GM23338 (cell line): ENCODE results near the gene GJB5. TPM values are rescaled to one million over a fixed set of nuclear protein-coding genes. Genes with fewer than 3 reads are reported as not detected.

Experiments
- ATAC-seq: fragments of 200-7000 bp; cut with Tn5 transposase; 3 replicates; pipeline ENCODE4 v1.9.1; 2020
- DNase-seq: peaks from one replicate; pipeline ENCODE4 v3.0.0-alpha.2; 2015; ENCODE audit warnings: low spot score
- H2AFZ ChIP-seq: fragments of 200-600 bp; sonication (generic); 2 replicates; pipeline ENCODE4 v1.8.0; 2016; ENCODE audit warnings: antibody characterized with exemption, mild to moderate bottlenecking, moderate library complexity
- H3F3A ChIP-seq: fragments of 200-600 bp; sonication (generic); replicated peaks from 2 replicates; pipeline ENCODE4 v1.8.0; 2017; ENCODE audit warnings: antibody characterized with exemption, mixed run types, low read depth
- H3K27ac ChIP-seq: fragments of 200-600 bp; sonication (generic); 2 replicates; pipeline ENCODE4 v1.6.1; 2016; ENCODE audit warnings: low read depth
- H3K27me3 ChIP-seq: fragments of 200-600 bp; sonication (generic); 2 replicates; pipeline ENCODE4 v1.8.0; 2016; ENCODE audit warnings: mild to moderate bottlenecking, mixed run types, moderate library complexity; ENCODE audit not compliant: insufficient read depth
- H3K36me3 ChIP-seq: fragments of 200-600 bp; sonication (generic); 2 replicates; pipeline ENCODE4 v1.8.0; 2016; ENCODE audit warnings: mild to moderate bottlenecking; ENCODE audit not compliant: insufficient read depth
- H3K4me1 ChIP-seq: fragments of 200-600 bp; sonication (generic); 2 replicates; pipeline ENCODE4 v1.8.0; 2016; ENCODE audit warnings: mild to moderate bottlenecking, moderate library complexity; ENCODE audit not compliant: insufficient read depth
- H3K4me2 ChIP-seq: fragments of 200-600 bp; sonication (generic); 2 replicates; pipeline ENCODE4 v1.7.1; 2017; ENCODE audit warnings: mixed run types
- H3K4me3 ChIP-seq: fragments of 200-600 bp; sonication (generic); 2 replicates; pipeline ENCODE4 v1.6.1; 2016; ENCODE audit warnings: mixed run types
- H3K79me2 ChIP-seq: fragments of 200-600 bp; sonication (generic); replicated peaks from 2 replicates; pipeline ENCODE4 v1.8.0; 2017; ENCODE audit warnings: mild to moderate bottlenecking; ENCODE audit not compliant: insufficient read depth
- H3K9me2 ChIP-seq: fragments of 200-600 bp; sonication (generic); 2 replicates; pipeline ENCODE4 v1.8.0; 2017; ENCODE audit not compliant: insufficient read depth
- H4K20me1 ChIP-seq: fragments of 200-600 bp; sonication (generic); replicated peaks from 2 replicates; pipeline ENCODE4 v1.8.0; 2017; ENCODE audit warnings: mild to moderate bottlenecking; ENCODE audit not compliant: insufficient read depth
- H3K27ac Mint-ChIP-seq: 2 replicates; pipeline ENCODE4 v1.8.0; 2020; ENCODE audit warnings: inconsistent platforms, mild to moderate bottlenecking, moderate library complexity, mixed read lengths
- H3K27me3 Mint-ChIP-seq: 3 replicates; pipeline ENCODE4 v1.8.0; 2022; ENCODE audit warnings: low read depth, mild to moderate bottlenecking, moderate library complexity, mixed read lengths, inconsistent platforms; ENCODE audit not compliant: insufficient read depth, poor library complexity
- H3K36me3 Mint-ChIP-seq: 3 replicates; pipeline ENCODE4 v1.8.0; 2021; ENCODE audit warnings: low read depth, mild to moderate bottlenecking, inconsistent platforms, moderate library complexity, mixed read lengths
- H3K4me1 Mint-ChIP-seq: 3 replicates; pipeline ENCODE4 v1.8.0; 2020; ENCODE audit warnings: mild to moderate bottlenecking, inconsistent platforms, mixed read lengths
- H3K4me3 Mint-ChIP-seq: 3 replicates; pipeline ENCODE4 v1.8.0; 2021; ENCODE audit warnings: moderate library complexity, mild to moderate bottlenecking, inconsistent platforms, mixed read lengths
- H3K9me3 Mint-ChIP-seq: 3 replicates; pipeline ENCODE4 v1.8.0; 2020; ENCODE audit warnings: moderate library complexity, mild to moderate bottlenecking, inconsistent platforms, mixed read lengths
- CREB1 ChIP-seq: fragments of 250-450 bp; sonication (Bioruptor Pico); IDR thresholded peaks from 2 replicates; pipeline ENCODE4 v1.5.0; 2020; ENCODE audit warnings: low read depth, mild to moderate bottlenecking, moderate library complexity
- CTCF ChIP-seq, 2 experiments: fragments of 200-600 bp in 1 of 2; sonication (generic) in 1 of 2; conservative IDR thresholded peaks; 2 replicates each; pipeline versions ENCODE4 v1.5.1 to v1.6.1; 2016 to 2017; ENCODE audit warnings: antibody characterized with exemption in 2 of 2, low read depth in 2 of 2, mild to moderate bottlenecking in 2 of 2, moderate library complexity in 1 of 2
- ETS1 ChIP-seq: IDR thresholded peaks from 2 replicates; pipeline ENCODE4 v1.6.1; 2016; ENCODE audit warnings: antibody characterized with exemption
- EZH2 ChIP-seq: fragments of 200-600 bp; sonication (generic); IDR thresholded peaks from one replicate; pipeline ENCODE4 v1.8.0; 2017; ENCODE audit warnings: antibody characterized with exemption, mild to moderate bottlenecking, low read depth; ENCODE audit not compliant: unreplicated experiment
- EZH2phosphoT487 ChIP-seq: fragments of 200-600 bp; sonication (generic); IDR thresholded peaks from one replicate; pipeline ENCODE4 v1.8.1; 2018; ENCODE audit warnings: antibody characterized with exemption; ENCODE audit not compliant: unreplicated experiment
- JUNB ChIP-seq: IDR thresholded peaks from one replicate; pipeline ENCODE4 v1.6.1; 2016; ENCODE audit warnings: antibody characterized with exemption; ENCODE audit not compliant: unreplicated experiment
- NANOG ChIP-seq: IDR thresholded peaks from 2 replicates; pipeline ENCODE4 v1.6.1; 2016; ENCODE audit warnings: antibody characterized with exemption, borderline replicate concordance
- POLR2AphosphoS5 ChIP-seq: IDR thresholded peaks from 2 replicates; pipeline ENCODE4 v1.6.1; 2016; ENCODE audit warnings: antibody characterized with exemption, low read depth
- STAT1 ChIP-seq: IDR thresholded peaks from one replicate; pipeline ENCODE4 v1.6.1; 2016; ENCODE audit warnings: antibody characterized with exemption; ENCODE audit not compliant: unreplicated experiment
- ZNF114 ChIP-seq: fragments of 250-450 bp; sonication (Bioruptor Pico); IDR thresholded peaks from 2 replicates; pipeline ENCODE4 v1.5.0; 2020; ENCODE audit warnings: mild to moderate bottlenecking, moderate library complexity
- ZNF331 ChIP-seq: fragments of 250-450 bp; sonication (Bioruptor Pico); IDR thresholded peaks from 2 replicates; pipeline ENCODE4 v1.5.0; 2020; ENCODE audit warnings: low read depth, mild to moderate bottlenecking, moderate library complexity
- ZNF462 ChIP-seq: fragments of 250-450 bp; sonication (Bioruptor Pico); IDR thresholded peaks from 2 replicates; pipeline ENCODE4 v1.5.0; 2020; ENCODE audit warnings: mild to moderate bottlenecking, moderate library complexity
- polyA plus RNA-seq: library from polyadenylated mRNA; unstranded; fragments of >200 nt; fragmentation: Nextera tagmentation; extraction: Ambion mirVana; gene quantifications from 2 replicates; pipeline ENCODE4 v1.2.1, GENCODE V29; 2016
- total RNA-seq: library from RNA; depleted of rRNA; stranded (reverse); fragments of >200 nt; shearing (Covaris generic); gene quantifications from 2 replicates; pipeline ENCODE4 v1.2.3, GENCODE V29; 2014

The GJB5 gene
- total and polyA plus RNA-seq, 2 experiments from 2014 or later = 1.4 TPM; not detected in 1

- H3K4me3 ChIP-seq = no peak overlapping the region
- H3K79me2 ChIP-seq = no peaks in the 10 kb centered on the region
- H3K4me1 ChIP-seq = no peaks in the 10 kb centered on the region
- H3F3A ChIP-seq = no peaks in the 10 kb centered on the region
- peaks cover 4% of the 10 kb centered on the region; the same call in 2 of the 3 replicates for H3K4me1 Mint-ChIP-seq
- H2AFZ ChIP-seq = no peak overlapping the region
- no peaks in the 10 kb centered on the region for H3K36me3 Mint-ChIP-seq
- no peak for ATAC-seq
- TF ChIP-seq EZH2 (no peak), NANOG (no peak), ZNF114 (CRISPR knock-in tag) (no peak)
- H3K4me2 ChIP-seq = no peak overlapping the region
- H3K9me2 ChIP-seq = no peaks in the 10 kb centered on the region; the same call in 1 of the 2 replicates
- no peaks in the 10 kb centered on the region for H3K36me3 ChIP-seq
- no peak overlapping the region for H3K4me3 Mint-ChIP-seq
- no peaks in the 10 kb centered on the region for H3K27me3 ChIP-seq
- no peak for DNase-seq
- H3K27ac ChIP-seq = no peak overlapping the region
- H3K27me3 Mint-ChIP-seq = peaks cover 12% of the 10 kb centered on the region
- no peaks in the 10 kb centered on the region for H4K20me1 ChIP-seq
- H3K27ac Mint-ChIP-seq = no peak overlapping the region
- H3K9me3 Mint-ChIP-seq = no peaks in the 10 kb centered on the region; the same call in 2 of the 3 replicates
Observed at GRCh38 chr1:34715139-34715538, 39.7 kb upstream of the GJB5 start.

GRCh38 chr1:34721241-34721640 lies 33.6 kb upstream of the GJB5 start:
- ATAC-seq (no peak), DNase-seq (no peak)
- no peak overlapping the region for H3K4me3 Mint-ChIP-seq
- no peaks in the 10 kb centered on the region; the same call in 2 of the 3 replicates for H3K9me3 Mint-ChIP-seq
- Histone ChIP-seq H3K9me2 (0 out of 2 replicates have a peak, but pooled peaks cover 4% of the 10 kb centered on the region), H3K4me3 (no peak overlapping the region), H3F3A (no peaks in the 10 kb centered on the region), H3K79me2 (no peaks in the 10 kb centered on the region), H3K27me3 (no peaks in the 10 kb centered on the region), H4K20me1 (no peaks in the 10 kb centered on the region), H3K4me2 (no peak overlapping the region), H3K36me3 (no peaks in the 10 kb centered on the region), H3K27ac (no peak overlapping the region), H2AFZ (no peak overlapping the region), H3K4me1 (no peaks in the 10 kb centered on the region)
- H3K27ac Mint-ChIP-seq = no peak overlapping the region
- TF ChIP-seq CREB1 (CRISPR knock-in tag) (no peak), STAT1 (no peak), ZNF331 (CRISPR knock-in tag) (no peak), NANOG (no peak), ETS1 (no peak), ZNF114 (CRISPR knock-in tag) (no peak), EZH2phosphoT487 (no peak), JUNB (no peak), EZH2 (no peak), POLR2AphosphoS5 (no peak), CTCF (conservative IDR thresholded peaks at IDR 0.05; ENCODE audit: low read depth in 2 of 2) (no peak), ZNF462 (no peak)
- peaks cover 8% of the 10 kb centered on the region for H3K27me3 Mint-ChIP-seq
- no peaks in the 10 kb centered on the region for H3K36me3 Mint-ChIP-seq
- no peaks in the 10 kb centered on the region for H3K4me1 Mint-ChIP-seq
